ENCODE results near the gene CPN1. TPM values are rescaled to one million over a fixed set of nuclear protein-coding genes. Genes with fewer than 3 reads are reported as not detected.
A peak's percentile ranks its signal among the peaks of the same experiment; 100 is the strongest.

The CPN1 gene
- total RNA-seq, 1 experiment from 2014 or later = 24.9 TPM

DNA sequence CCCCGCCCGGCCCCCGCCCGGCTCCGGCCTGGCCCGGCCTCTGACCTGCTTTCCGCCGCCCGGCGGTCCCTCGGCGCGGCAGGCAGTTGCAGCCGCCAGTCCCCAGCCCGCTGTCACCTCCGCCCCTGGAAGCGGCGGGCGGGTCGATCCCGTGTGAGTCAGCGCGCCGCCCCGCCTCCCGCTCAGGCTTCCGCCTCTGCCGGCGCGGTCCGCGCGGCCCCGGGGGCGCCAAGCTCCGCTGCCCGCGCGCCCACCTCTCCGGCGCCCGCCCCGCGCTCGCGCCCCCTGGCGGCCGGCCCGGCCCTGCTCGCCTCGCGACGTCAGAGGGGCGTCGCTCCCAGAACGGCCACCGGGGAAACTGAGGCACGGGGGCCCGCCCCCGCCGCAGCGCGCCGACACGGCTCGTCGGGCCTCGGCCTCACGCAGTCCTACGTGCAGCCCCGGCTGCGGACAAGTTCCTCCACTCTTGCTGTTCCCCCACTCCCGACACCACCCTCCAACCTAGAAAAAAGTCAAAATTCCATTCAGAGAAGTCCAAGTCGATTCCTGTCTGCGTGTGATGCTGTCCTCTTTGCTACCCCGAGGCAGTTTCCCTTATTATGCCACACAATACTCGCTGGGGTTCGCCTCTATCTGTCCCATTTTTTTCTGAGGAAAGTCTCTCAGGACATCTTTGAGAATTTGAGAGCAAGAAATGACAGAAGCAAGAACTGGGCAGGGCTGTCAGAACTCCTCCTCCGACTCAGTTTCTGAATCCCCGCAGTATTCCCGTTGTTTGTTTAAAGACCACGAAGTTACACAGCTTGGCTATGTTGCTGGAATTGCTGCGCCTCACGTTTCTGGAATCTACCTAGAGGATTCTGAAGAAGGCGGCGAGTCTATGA, 71.6 kb downstream of the CPN1 start, which contains the start of gene DNMBP:
Gene DNMBP, minus strand, starts transcription at position 155 of the 884 bp plus-strand sequence. CDS start 37,823 bp downstream, outside the sequence.
- Histone ChIP-seq H3K9me3 (no peaks in the 10 kb centered on the region), H3K27me3 (replicated peaks; ENCODE audit: control insufficient read depth, insufficient read depth, low read length) (no peaks in the 10 kb centered on the region), H3K4me1 (peaks cover 34% of the 10 kb centered on the region), H3K36me3 (ENCODE audit: control insufficient read depth, insufficient read depth, low read length) (no peaks in the 10 kb centered on the region), H3K4me3 (ENCODE audit: low read depth, low read length) (peak within 1 kb of the TSS; percentile 90)
- Mint-ChIP-seq H3K27me3 (ENCODE audit: insufficient read depth, unreplicated experiment) (no peaks in the 10 kb centered on the region), H3K27ac (ENCODE audit: unreplicated experiment) (peak within 1 kb of the TSS; percentile 53), H3K4me3 (ENCODE audit: unreplicated experiment) (peak within 1 kb of the TSS; percentile 94), H3K36me3 (ENCODE audit: insufficient read depth, unreplicated experiment) (no peaks in the 10 kb centered on the region), H3K4me1 (ENCODE audit: low read depth, unreplicated experiment) (peaks cover 35% of the 10 kb centered on the region), H3K9me3 (ENCODE audit: unreplicated experiment) (no peaks in the 10 kb centered on the region)
- TF ChIP-seq, protein P1, sequence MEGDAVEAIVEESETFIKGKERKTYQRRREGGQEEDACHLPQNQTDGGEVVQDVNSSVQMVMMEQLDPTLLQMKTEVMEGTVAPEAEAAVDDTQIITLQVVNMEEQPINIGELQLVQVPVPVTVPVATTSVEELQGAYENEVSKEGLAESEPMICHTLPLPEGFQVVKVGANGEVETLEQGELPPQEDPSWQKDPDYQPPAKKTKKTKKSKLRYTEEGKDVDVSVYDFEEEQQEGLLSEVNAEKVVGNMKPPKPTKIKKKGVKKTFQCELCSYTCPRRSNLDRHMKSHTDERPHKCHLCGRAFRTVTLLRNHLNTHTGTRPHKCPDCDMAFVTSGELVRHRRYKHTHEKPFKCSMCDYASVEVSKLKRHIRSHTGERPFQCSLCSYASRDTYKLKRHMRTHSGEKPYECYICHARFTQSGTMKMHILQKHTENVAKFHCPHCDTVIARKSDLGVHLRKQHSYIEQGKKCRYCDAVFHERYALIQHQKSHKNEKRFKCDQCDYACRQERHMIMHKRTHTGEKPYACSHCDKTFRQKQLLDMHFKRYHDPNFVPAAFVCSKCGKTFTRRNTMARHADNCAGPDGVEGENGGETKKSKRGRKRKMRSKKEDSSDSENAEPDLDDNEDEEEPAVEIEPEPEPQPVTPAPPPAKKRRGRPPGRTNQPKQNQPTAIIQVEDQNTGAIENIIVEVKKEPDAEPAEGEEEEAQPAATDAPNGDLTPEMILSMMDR (IDR thresholded peaks at IDR 0.05; ENCODE audit: insufficient read depth in 1 of 2, low read depth in 1 of 2, low read length in 1 of 2, severe bottlenecking in 1 of 2, unreplicated experiment in 1 of 2) = peak; percentile 48 to 63
- no TSS peak for BruUV-seq (replicated peaks)
- ChIA-PET CTCF (interaction anchor here (0.6 to 2.0 kb wide), 13 partner anchors 9 to 92 kb away, joined by 3 to 7 read pairs (median 4); no protein-coding TSS in a partner anchor), POLR2A (no interaction called here)
- intact Hi-C loops (cut with micrococcal nuclease; ENCODE audit: unreplicated experiment) = loop anchor here (1.0 to 5.0 kb wide), 5 partner anchors 10 to 90 kb away; no protein-coding TSS in a partner anchor
- DNase-seq = peak; percentile 83 to 91

DNA sequence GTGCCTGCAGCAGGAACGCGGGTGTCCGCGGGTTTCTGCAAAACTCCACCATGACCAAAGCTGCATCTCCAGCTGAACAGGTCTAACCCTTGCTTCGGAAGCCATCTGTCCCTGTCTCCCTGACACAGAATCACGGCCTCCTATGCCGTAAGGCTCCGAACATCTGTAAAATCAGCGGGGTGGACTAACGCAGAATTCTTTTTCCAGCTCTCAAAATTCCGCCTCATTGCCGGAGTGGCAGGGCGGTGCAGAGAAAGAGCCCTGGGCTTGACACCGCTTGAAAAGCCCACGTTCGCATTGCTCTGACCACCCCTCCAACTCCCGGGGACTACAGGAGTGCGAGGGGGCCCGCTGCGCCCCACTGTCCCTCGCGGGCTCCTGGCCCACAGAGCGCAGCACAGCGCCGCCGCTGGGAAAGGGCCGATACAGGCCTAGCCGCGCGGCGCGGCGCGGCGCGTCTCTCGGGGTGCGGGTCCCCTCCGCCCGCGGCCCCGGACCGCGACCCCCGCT, 72.3 kb downstream of the CPN1 start:
- DNase-seq = peak in 1 of 2 experiments; percentile 29
- H3K4me1 ChIP-seq = peaks cover 33% of the 10 kb centered on the region
- CTCF ChIA-PET = interaction anchor here (0.6 to 2.0 kb wide), 17 partner anchors 10 to 164 kb away, joined by 3 to 7 read pairs (median 3); no protein-coding TSS in a partner anchor
- POLR2A ChIA-PET = no interaction called here
- H3K4me1 Mint-ChIP-seq (ENCODE audit: low read depth, unreplicated experiment) = peaks cover 32% of the 10 kb centered on the region
- H3K4me3 ChIP-seq (ENCODE audit: low read depth, low read length) = peak overlapping the region; percentile 90
- no peaks in the 10 kb centered on the region for H3K36me3 ChIP-seq (ENCODE audit: control insufficient read depth, insufficient read depth, low read length)
- TF ChIP-seq, protein P1 (IDR thresholded peaks at IDR 0.05; ENCODE audit: insufficient read depth in 1 of 2, low read depth in 1 of 2, low read length in 1 of 2, severe bottlenecking in 1 of 2, unreplicated experiment in 1 of 2) = peak; percentile 25 to 67
- no peaks in the 10 kb centered on the region for H3K27me3 ChIP-seq (replicated peaks; ENCODE audit: control insufficient read depth, insufficient read depth, low read length)
- intact Hi-C loops (cut with micrococcal nuclease; ENCODE audit: unreplicated experiment) = loop anchor here (1.0 to 2.0 kb wide), 3 partner anchors 37 to 91 kb away; no protein-coding TSS in a partner anchor
- BruUV-seq (replicated peaks) = no TSS peak
- H3K27me3 Mint-ChIP-seq (ENCODE audit: insufficient read depth, unreplicated experiment) = no peaks in the 10 kb centered on the region
- no peaks in the 10 kb centered on the region for H3K36me3 Mint-ChIP-seq (ENCODE audit: insufficient read depth, unreplicated experiment)
- no peaks in the 10 kb centered on the region for H3K9me3 ChIP-seq
- H3K9me3 Mint-ChIP-seq (ENCODE audit: unreplicated experiment) = no peaks in the 10 kb centered on the region
- H3K27ac Mint-ChIP-seq (ENCODE audit: unreplicated experiment) = no peak overlapping the region
- peak overlapping the region; percentile 94 for H3K4me3 Mint-ChIP-seq (ENCODE audit: unreplicated experiment)

DNA sequence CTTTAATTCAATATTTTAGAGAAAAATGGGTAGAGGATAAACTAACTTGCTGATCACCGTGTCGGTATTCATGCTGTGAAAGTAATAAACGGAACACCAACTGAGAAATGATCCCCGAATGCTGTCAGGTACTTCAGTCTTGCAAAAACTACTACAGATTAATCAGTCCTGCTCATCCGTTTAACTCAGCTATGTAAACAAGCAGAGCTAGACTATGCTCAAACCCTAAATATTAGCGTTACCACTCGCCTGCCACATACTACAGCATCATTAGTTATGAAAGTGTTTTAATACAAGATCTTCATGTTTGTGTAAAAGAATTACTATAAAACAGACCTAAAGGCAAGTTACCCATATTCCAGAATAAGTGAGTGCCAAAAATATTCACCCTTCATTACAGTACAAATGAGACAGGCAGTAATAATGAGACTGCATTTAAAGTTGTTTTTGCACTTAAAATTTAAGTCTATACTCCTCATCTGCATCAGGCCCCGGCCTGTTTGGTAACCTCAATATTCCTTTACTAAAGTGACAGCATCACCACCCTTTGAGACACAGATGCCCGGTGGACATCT, 72.9 kb downstream of the CPN1 start:
- peaks cover 28% of the 10 kb centered on the region for H3K4me1 ChIP-seq
- Mint-ChIP-seq H3K4me1 (ENCODE audit: low read depth, unreplicated experiment) (peaks cover 27% of the 10 kb centered on the region), H3K9me3 (ENCODE audit: unreplicated experiment) (no peaks in the 10 kb centered on the region), H3K27ac (ENCODE audit: unreplicated experiment) (no peak overlapping the region), H3K36me3 (ENCODE audit: insufficient read depth, unreplicated experiment) (no peaks in the 10 kb centered on the region), H3K27me3 (ENCODE audit: insufficient read depth, unreplicated experiment) (no peaks in the 10 kb centered on the region), H3K4me3 (ENCODE audit: unreplicated experiment) (peak overlapping the region; percentile 94)
- no peak for DNase-seq
- ChIA-PET POLR2A (no interaction called here), CTCF (interaction anchor here (0.9 to 2.0 kb wide), 11 partner anchors 10 to 163 kb away, joined by 3 to 7 read pairs (median 3); no protein-coding TSS in a partner anchor)
- H3K36me3 ChIP-seq (ENCODE audit: control insufficient read depth, insufficient read depth, low read length) = no peaks in the 10 kb centered on the region
- H3K9me3 ChIP-seq = no peaks in the 10 kb centered on the region
- no peaks in the 10 kb centered on the region for H3K27me3 ChIP-seq (replicated peaks; ENCODE audit: control insufficient read depth, insufficient read depth, low read length)
- H3K4me3 ChIP-seq (ENCODE audit: low read depth, low read length) = peak overlapping the region; percentile 90
- intact Hi-C loops (cut with micrococcal nuclease; ENCODE audit: unreplicated experiment) = loop anchor here (1.0 to 2.0 kb wide), 3 partner anchors 38 to 92 kb away; no protein-coding TSS in a partner anchor
- no TSS peak for BruUV-seq (replicated peaks)
- TF ChIP-seq, protein P1 (IDR thresholded peaks at IDR 0.05; ENCODE audit: insufficient read depth in 1 of 2, low read depth in 1 of 2, low read length in 1 of 2, severe bottlenecking in 1 of 2, unreplicated experiment in 1 of 2) = no peak

Data from Caco-2 (cell line).